DND-41 (cell line): ENCODE results near the gene NGB.

Experiments used
- ATAC-seq: fragments of 200-7000 bp; cut with Tn5 transposase; 3 replicates; pipeline ENCODE4 v1.9.1; 2021; ENCODE audit warnings: low read depth; ENCODE audit not compliant: insufficient read depth
- DNase-seq: peaks from one replicate; pipeline ENCODE4 v3.0.0-alpha.2; 2020
- H2AFZ ChIP-seq: 2 replicates; pipeline ENCODE4 v1.6.0; 2012; ENCODE audit warnings: low read depth, low read length
- H3K27ac ChIP-seq: 2 replicates; pipeline ENCODE4 v1.5.1; 2012; ENCODE audit warnings: low read length, inconsistent platforms
- H3K27me3 ChIP-seq: fragments of 200-600 bp; sonication (generic); 2 replicates; pipeline ENCODE4 v1.6.0; 2012; ENCODE audit warnings: low read length, mild to moderate bottlenecking, inconsistent platforms; ENCODE audit not compliant: insufficient read depth, poor library complexity
- H3K36me3 ChIP-seq: 2 replicates; pipeline ENCODE4 v1.5.1; 2012; ENCODE audit warnings: low read length, inconsistent platforms; ENCODE audit not compliant: insufficient read depth
- H3K4me1 ChIP-seq: 2 replicates; pipeline ENCODE4 v1.5.1; 2012; ENCODE audit warnings: mild to moderate bottlenecking, low read length; ENCODE audit not compliant: insufficient read depth
- H3K4me2 ChIP-seq: 2 replicates; pipeline ENCODE4 v1.6.0; 2012; ENCODE audit warnings: mild to moderate bottlenecking, moderate library complexity, low read length, inconsistent platforms; ENCODE audit not compliant: insufficient read depth
- H3K4me3 ChIP-seq, 2 experiments: fragments of 200-600 bp in 1 of 2; shearing (Covaris generic) in 1 of 2; 2 replicates each; pipeline ENCODE4 v1.5.1; 2012 to 2016; ENCODE audit warnings: inconsistent platforms in 2 of 2, low read length in 2 of 2, mild to moderate bottlenecking in 2 of 2, low read depth in 1 of 2, moderate library complexity in 1 of 2
- H3K79me2 ChIP-seq: 2 replicates; pipeline ENCODE4 v1.6.0; 2012; ENCODE audit warnings: low read length, inconsistent platforms; ENCODE audit not compliant: insufficient read depth
- H3K9ac ChIP-seq: 2 replicates; pipeline ENCODE4 v1.6.0; 2012; ENCODE audit warnings: low read depth, mild to moderate bottlenecking, inconsistent platforms, low read length, moderate library complexity
- H3K9me3 ChIP-seq: 2 replicates; pipeline ENCODE4 v1.5.1; 2012; ENCODE audit warnings: low read length, moderate library complexity, mild to moderate bottlenecking, inconsistent platforms; ENCODE audit not compliant: insufficient read depth, severe bottlenecking
- H4K20me1 ChIP-seq: 2 replicates; pipeline ENCODE4 v1.6.0; 2012; ENCODE audit warnings: low read length; ENCODE audit not compliant: insufficient read depth
- CTCF ChIP-seq: IDR thresholded peaks from 2 replicates; pipeline ENCODE4 v1.5.1; 2012; ENCODE audit warnings: borderline replicate concordance, low read length, moderate library complexity, mild to moderate bottlenecking; ENCODE audit not compliant: poor library complexity, severe bottlenecking; ENCODE audit errors: extremely low read depth
- EZH2 ChIP-seq: IDR thresholded peaks from 3 replicates; pipeline ENCODE4 v1.6.1; 2012; ENCODE audit warnings: borderline replicate concordance, low read depth, mild to moderate bottlenecking, moderate library complexity, low read length, inconsistent platforms; ENCODE audit not compliant: severe bottlenecking

Gene NGB

GRCh38 chr14:77259025-77259715 is 11.8 kb downstream of the NGB start:
- Histone ChIP-seq H3K27ac (no peak overlapping the region), H3K4me1 (no peaks in the 10 kb centered on the region), H3K79me2 (no peaks in the 10 kb centered on the region), H2AFZ (no peak overlapping the region), H3K4me3 (no peak overlapping the region), H3K9me3 (no peaks in the 10 kb centered on the region), H3K4me2 (no peak overlapping the region), H3K36me3 (no peaks in the 10 kb centered on the region), H3K9ac (no peak overlapping the region), H4K20me1 (0 out of 2 replicates have a peak, but pooled peaks cover 1% of the 10 kb centered on the region), H3K27me3 (peaks cover 5% of the 10 kb centered on the region)
- no peak for DNase-seq
- no peak for TF ChIP-seq CTCF
- no peak for TF ChIP-seq EZH2
- no peak for ATAC-seq

DNA sequence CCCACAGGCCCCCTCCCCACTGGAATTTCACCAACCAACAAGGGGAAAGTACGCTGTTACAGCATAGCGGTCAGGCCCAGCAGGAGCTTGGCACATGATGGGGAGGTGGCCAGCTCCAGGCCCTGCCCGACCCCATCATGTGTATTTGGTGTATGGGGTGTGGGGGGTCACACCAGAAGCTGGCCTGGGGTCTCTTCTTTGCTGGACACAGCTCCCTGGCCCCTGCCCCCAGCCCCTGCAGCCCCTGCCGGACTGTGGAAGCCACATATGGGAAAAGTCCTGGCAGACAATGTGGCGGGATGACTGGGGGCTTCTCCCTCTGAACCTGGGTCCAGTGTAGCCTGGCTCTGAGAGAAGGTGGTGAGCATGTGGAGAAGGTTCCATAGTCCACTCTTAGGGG is 12.4 kb downstream of the NGB start:
- ATAC-seq (no peak), DNase-seq (no peak)
- Histone ChIP-seq H3K9me3 (no peaks in the 10 kb centered on the region), H3K27me3 (peaks cover 5% of the 10 kb centered on the region), H3K9ac (no peak overlapping the region), H2AFZ (no peak overlapping the region), H3K27ac (no peak overlapping the region), H3K4me2 (no peak overlapping the region), H3K79me2 (no peaks in the 10 kb centered on the region), H3K36me3 (no peaks in the 10 kb centered on the region), H3K4me1 (no peaks in the 10 kb centered on the region), H3K4me3 (no peak overlapping the region), H4K20me1 (no peaks in the 10 kb centered on the region)
- TF ChIP-seq EZH2 (no peak), CTCF (no peak)

DNA sequence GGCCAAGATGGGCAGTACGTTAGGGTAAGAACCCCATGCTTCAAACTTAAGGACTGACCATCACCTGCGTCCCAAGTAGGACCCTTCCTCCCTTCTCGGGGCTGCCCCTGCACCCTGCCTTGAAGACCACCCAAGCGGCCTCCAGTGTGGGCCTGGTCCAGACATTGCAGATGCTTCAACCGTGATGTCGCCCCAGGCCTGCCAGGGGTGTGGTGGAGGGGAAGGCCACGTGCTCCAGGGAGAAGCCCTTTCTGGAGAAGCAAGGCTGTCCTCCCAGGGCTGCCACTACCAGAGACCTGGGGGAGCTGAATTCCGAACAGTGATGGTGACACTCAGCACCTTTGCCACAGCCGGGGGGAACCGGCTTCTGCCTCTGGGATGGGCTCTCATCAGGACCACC is 13.3 kb downstream of the NGB start:
- no peak overlapping the region for H3K9ac ChIP-seq
- H3K9me3 ChIP-seq, result no peaks in the 10 kb centered on the region
- TF ChIP-seq EZH2 (no peak), CTCF (no peak)
- H2AFZ ChIP-seq, result no peak overlapping the region
- no peak overlapping the region for H3K4me2 ChIP-seq
- DNase-seq (no peak), ATAC-seq (no peak)
- no peaks in the 10 kb centered on the region for H3K4me1 ChIP-seq
- peaks cover under 1% of the 10 kb centered on the region for H3K27me3 ChIP-seq
- no peak overlapping the region for H3K4me3 ChIP-seq
- no peak overlapping the region for H3K27ac ChIP-seq
- H3K36me3 ChIP-seq, result no peaks in the 10 kb centered on the region
- H4K20me1 ChIP-seq, result no peaks in the 10 kb centered on the region
- H3K79me2 ChIP-seq, result no peaks in the 10 kb centered on the region
